Upper lobe of left lung (tissue), 6 donors: ENCODE measurements around the gene PRKACA. TPM values are rescaled to one million over a fixed set of nuclear protein-coding genes. Genes with fewer than 3 reads are reported as not detected.

Source experiments
- ATAC-seq, 2 donors: fragments of 200-7000 bp; cut with Tn5 transposase; one replicate each; pipeline ENCODE4 v1.9.1; 2022; ENCODE audit warnings: mild to moderate bottlenecking in 2 of 2, moderate library complexity in 2 of 2; ENCODE audit not compliant: low FRiP score in 2 of 2
- DNase-seq, 2 donors: peaks; one replicate each; pipeline ENCODE4 v3.0.0-alpha.2; 2019 to 2020
- H3K27ac ChIP-seq, 4 donors: fragments of 200-600 bp; sonication (generic); one replicate each; pipeline ENCODE4 v1.5.1; 2016 to 2019
- H3K27me3 ChIP-seq, 4 donors: fragments of 200-600 bp; sonication (generic); one replicate each; pipeline ENCODE4 v1.5.1; 2017 to 2019
- H3K36me3 ChIP-seq, 4 donors: fragments of 200-600 bp; sonication (generic); one replicate each; pipeline ENCODE4 v1.5.1; 2016 to 2019
- H3K4me1 ChIP-seq, 4 donors: fragments of 200-600 bp; sonication (generic); one replicate each; pipeline ENCODE4 v1.5.1; 2018 to 2019
- H3K4me3 ChIP-seq, 4 donors: fragments of 200-600 bp; sonication (generic); one replicate each; pipeline ENCODE4 v1.5.1; 2017 to 2019; ENCODE audit warnings: mild to moderate bottlenecking in 2 of 4, moderate library complexity in 1 of 4
- H3K9me3 ChIP-seq, 4 donors: fragments of 200-600 bp; sonication (generic); one replicate each; pipeline ENCODE4 v1.5.1; 2018 to 2019
- CTCF ChIP-seq, 6 experiments: fragments of 450-650 bp in 4 of 6; fragments of 200-600 bp in 2 of 6; sonication (generic) in 2 of 6; IDR thresholded peaks; one replicate each; pipeline ENCODE4 v1.5.1; 2016 to 2019; ENCODE audit warnings: antibody characterized with exemption in 6 of 6
- EP300 ChIP-seq, 4 donors: sonication (generic); formaldehyde crosslinking; IDR thresholded peaks; one replicate each; pipeline ENCODE4 v1.5.1; 2017; ENCODE audit warnings: antibody characterized with exemption in 4 of 4, control low read depth in 2 of 4
- POLR2A ChIP-seq, 4 donors: fragments of 450-650 bp; IDR thresholded peaks; one replicate each; pipeline ENCODE4 v1.5.1; 2016 to 2017; ENCODE audit warnings: antibody characterized with exemption in 4 of 4, mild to moderate bottlenecking in 2 of 4
- POLR2AphosphoS5 ChIP-seq, 2 donors: sonication (generic); formaldehyde crosslinking; IDR thresholded peaks; one replicate each; pipeline ENCODE4 v1.5.1; 2017; ENCODE audit warnings: antibody characterized with exemption in 2 of 2
- whole genome bisulfite sequencing, 2 donors: methylation state at CpG; one replicate each; pipeline ENCODE4 v1.1.5; 2017 to 2018; 5-methylcytosine and 5-hydroxymethylcytosine counted together
- total RNA-seq, 6 donors: library from RNA; depleted of rRNA in 4 of 6; stranded (reverse); fragments of >200 nt in 4 of 6; gene quantifications; one replicate each; pipeline versions ENCODE4 v1.1.0 to v1.2.1, GENCODE V29; 2016 to 2021
- donor health status: DM: no; HTN: no; CAD: no; lungs with moderate emphysema.
- donor health status: DM: no; HTN: yes; CAD: no; lungs with severe emphysema.

The PRKACA gene
- total RNA-seq, 6 donors from 2014 or later, result 24.1 to 107 (median 51.7) TPM

- no peak for DNase-seq
- Histone ChIP-seq H3K4me3 (no peak overlapping the region), H3K36me3 (peaks cover 0 to 27% (median 14%) of the 10 kb centered on the region in 4 donors), H3K27ac (no peak overlapping the region), H3K4me1 (peaks cover 16 to 25% (median 21%) of the 10 kb centered on the region in 4 donors), H3K27me3 (no peaks in the 10 kb centered on the region), H3K9me3 (no peaks in the 10 kb centered on the region)
- ATAC-seq, result no peak
- TF ChIP-seq POLR2A (IDR thresholded peaks at IDR 0.05), result no peak
- WGBS, 2 donors, result 82 to 84% methylated on average over 9 to 11 of the region's 11 CpGs
These were observed 46.5 kb upstream of the PRKACA start for GRCh38 chr19:14164082-14164481.

- no peaks in the 10 kb centered on the region for H3K27me3 ChIP-seq
- H3K4me3 ChIP-seq, result no peak overlapping the region
- ATAC-seq (no peak), DNase-seq (no peak)
- no peaks in the 10 kb centered on the region for H3K9me3 ChIP-seq
- WGBS, 2 donors, result 96% methylated on average over 20 to 38 of the region's 38 CpGs
- no peak overlapping the region for H3K27ac ChIP-seq
- no peak for TF ChIP-seq POLR2A (IDR thresholded peaks at IDR 0.05)
- TF ChIP-seq EP300 (IDR thresholded peaks at IDR 0.05), result no peak
- no peak for TF ChIP-seq POLR2AphosphoS5 (IDR thresholded peaks at IDR 0.05)
- TF ChIP-seq CTCF (IDR thresholded peaks at IDR 0.05), result no peak
- peaks cover 13 to 20% (median 19%) of the 10 kb centered on the region in 4 donors for H3K4me1 ChIP-seq
- peaks cover 0 to 34% (median 25%) of the 10 kb centered on the region in 4 donors for H3K36me3 ChIP-seq
These were observed 45.3 kb upstream of the PRKACA start for GRCh38 chr19:14162871-14163297.

- DNase-seq, result no peak
- H3K9me3 ChIP-seq, result no peaks in the 10 kb centered on the region
- ATAC-seq, result no peak
- no peak overlapping the region for H3K4me3 ChIP-seq
- WGBS, 2 donors, result 86 to 96% methylated on average over 17 to 19 of the region's 19 CpGs
- no peak for TF ChIP-seq CTCF (IDR thresholded peaks at IDR 0.05)
- TF ChIP-seq POLR2A (IDR thresholded peaks at IDR 0.05), result no peak
- TF ChIP-seq EP300 (IDR thresholded peaks at IDR 0.05), result no peak
- no peak for TF ChIP-seq POLR2AphosphoS5 (IDR thresholded peaks at IDR 0.05)
- H3K27me3 ChIP-seq, result no peaks in the 10 kb centered on the region
- H3K27ac ChIP-seq, result no peak overlapping the region
- H3K4me1 ChIP-seq, result peaks cover 2 to 6% (median 3%) of the 10 kb centered on the region in 4 donors
- peaks cover 0 to 50% (median 40%) of the 10 kb centered on the region in 4 donors for H3K36me3 ChIP-seq
These were observed 43.7 kb upstream of the PRKACA start for GRCh38 chr19:14161305-14161704.

GRCh38 chr19:14160017-14160703, 42.6 kb upstream of the PRKACA start:
- Histone ChIP-seq H3K27me3 (no peaks in the 10 kb centered on the region), H3K4me3 (no peak overlapping the region), H3K27ac (no peak overlapping the region), H3K36me3 (peaks cover 0 to 61% (median 51%) of the 10 kb centered on the region in 4 donors), H3K9me3 (no peaks in the 10 kb centered on the region), H3K4me1 (no peaks in the 10 kb centered on the region)
- DNase-seq (no peak), ATAC-seq (no peak)
- TF ChIP-seq EP300 (IDR thresholded peaks at IDR 0.05) (no peak), CTCF (IDR thresholded peaks at IDR 0.05) (no peak), POLR2A (IDR thresholded peaks at IDR 0.05) (no peak), POLR2AphosphoS5 (IDR thresholded peaks at IDR 0.05) (no peak)
- 89 to 95% methylated on average over 8 to 25 of the region's 25 CpGs for WGBS, 2 donors

- ATAC-seq (no peak), DNase-seq (no peak)
- H3K36me3 ChIP-seq, result peaks cover 0 to 70% (median 54%) of the 10 kb centered on the region in 4 donors
- H3K27ac ChIP-seq, result no peak overlapping the region
- TF ChIP-seq POLR2AphosphoS5 (IDR thresholded peaks at IDR 0.05) (no peak), EP300 (IDR thresholded peaks at IDR 0.05) (no peak), CTCF (IDR thresholded peaks at IDR 0.05) (no peak), POLR2A (IDR thresholded peaks at IDR 0.05) (no peak)
- no peaks in the 10 kb centered on the region for H3K4me1 ChIP-seq
- H3K9me3 ChIP-seq, result no peaks in the 10 kb centered on the region
- no peaks in the 10 kb centered on the region for H3K27me3 ChIP-seq
- WGBS, 2 donors, result 77 to 81% methylated on average over 5 to 12 of the region's 12 CpGs
- no peak overlapping the region for H3K4me3 ChIP-seq
These were observed 41.5 kb upstream of the PRKACA start for GRCh38 chr19:14159059-14159458.
